Measurements from ENCODE around the gene ANKS1B. TPM values are rescaled to one million over a fixed set of nuclear protein-coding genes. Genes with fewer than 3 reads are reported as not detected.
"Not testable (repeated sequence)": the region's sequence is repeated elsewhere in the genome, so short reads cannot be mapped to it uniquely, and the experiment has no call there.

The ANKS1B gene
- total RNA-seq, 1 experiment from 2014 or later: 9.7 TPM

DNA sequence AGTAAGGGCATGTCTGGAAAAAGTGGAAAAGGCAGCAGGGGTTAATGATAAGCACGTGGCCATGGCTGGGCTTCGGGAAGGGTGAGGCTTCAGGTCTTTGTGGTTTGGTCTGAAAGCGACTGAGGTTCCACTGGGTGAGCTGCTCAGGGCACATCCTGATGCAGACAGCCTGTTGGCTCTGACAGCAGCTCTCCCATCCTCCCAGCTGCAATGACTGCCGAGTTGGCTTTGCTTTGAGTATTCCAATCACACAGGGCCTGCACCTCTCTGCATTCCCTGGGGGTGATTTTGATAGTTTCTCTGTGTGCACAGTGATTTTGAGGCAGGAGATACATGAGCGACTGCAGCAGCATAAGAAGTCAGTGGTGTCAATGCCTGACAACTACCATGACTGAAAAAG lies 948.9 kb downstream of the ANKS1B start:
- ChIA-PET CTCF (no interaction called here), POLR2A (no interaction called here)
- no TSS peak for BruUV-seq (replicated peaks)
- intact Hi-C loops (cut with micrococcal nuclease; ENCODE audit: unreplicated experiment): no loop called here
- no peaks in the 10 kb centered on the region for H3K4me1 ChIP-seq (ENCODE audit: control insufficient read depth, insufficient read depth, low read length)
- in situ Hi-C loops (cut with HindIII; ENCODE audit: low pct_unique_long_range_greater_than_20kb, low sequenced_read_pairs): no loop called here
- ATAC-seq (no peak), DNase-seq (ENCODE audit: low read depth, low spot score) (no peak)
- H3K9me3 ChIP-seq (ENCODE audit: control insufficient read depth, insufficient read depth, low read depth, low read length): no peaks in the 10 kb centered on the region
- H3K4me3 ChIP-seq (ENCODE audit: low read depth in 2 of 2, low read length in 2 of 2): no peak overlapping the region
- no peaks in the 10 kb centered on the region for H3K27me3 ChIP-seq (ENCODE audit: control insufficient read depth, insufficient read depth, low read length)
- no peaks in the 10 kb centered on the region for H3K36me3 ChIP-seq (ENCODE audit: control insufficient read depth, insufficient read depth, low read length)
- H3K27ac ChIP-seq (ENCODE audit: low read length): no peak overlapping the region
- TF ChIP-seq TCF7L2 (IDR thresholded peaks at IDR 0.05; ENCODE audit: low read depth, low read length) (no peak), SIN3A (IDR thresholded peaks at IDR 0.05; ENCODE audit: borderline replicate concordance, insufficient read depth, low read depth, low read length) (no peak), POLR2AphosphoS5 (IDR thresholded peaks at IDR 0.05; ENCODE audit: low read depth, low read length) (no peak)
- TF ChIP-seq, protein P1, sequence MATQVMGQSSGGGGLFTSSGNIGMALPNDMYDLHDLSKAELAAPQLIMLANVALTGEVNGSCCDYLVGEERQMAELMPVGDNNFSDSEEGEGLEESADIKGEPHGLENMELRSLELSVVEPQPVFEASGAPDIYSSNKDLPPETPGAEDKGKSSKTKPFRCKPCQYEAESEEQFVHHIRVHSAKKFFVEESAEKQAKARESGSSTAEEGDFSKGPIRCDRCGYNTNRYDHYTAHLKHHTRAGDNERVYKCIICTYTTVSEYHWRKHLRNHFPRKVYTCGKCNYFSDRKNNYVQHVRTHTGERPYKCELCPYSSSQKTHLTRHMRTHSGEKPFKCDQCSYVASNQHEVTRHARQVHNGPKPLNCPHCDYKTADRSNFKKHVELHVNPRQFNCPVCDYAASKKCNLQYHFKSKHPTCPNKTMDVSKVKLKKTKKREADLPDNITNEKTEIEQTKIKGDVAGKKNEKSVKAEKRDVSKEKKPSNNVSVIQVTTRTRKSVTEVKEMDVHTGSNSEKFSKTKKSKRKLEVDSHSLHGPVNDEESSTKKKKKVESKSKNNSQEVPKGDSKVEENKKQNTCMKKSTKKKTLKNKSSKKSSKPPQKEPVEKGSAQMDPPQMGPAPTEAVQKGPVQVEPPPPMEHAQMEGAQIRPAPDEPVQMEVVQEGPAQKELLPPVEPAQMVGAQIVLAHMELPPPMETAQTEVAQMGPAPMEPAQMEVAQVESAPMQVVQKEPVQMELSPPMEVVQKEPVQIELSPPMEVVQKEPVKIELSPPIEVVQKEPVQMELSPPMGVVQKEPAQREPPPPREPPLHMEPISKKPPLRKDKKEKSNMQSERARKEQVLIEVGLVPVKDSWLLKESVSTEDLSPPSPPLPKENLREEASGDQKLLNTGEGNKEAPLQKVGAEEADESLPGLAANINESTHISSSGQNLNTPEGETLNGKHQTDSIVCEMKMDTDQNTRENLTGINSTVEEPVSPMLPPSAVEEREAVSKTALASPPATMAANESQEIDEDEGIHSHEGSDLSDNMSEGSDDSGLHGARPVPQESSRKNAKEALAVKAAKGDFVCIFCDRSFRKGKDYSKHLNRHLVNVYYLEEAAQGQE (IDR thresholded peaks at IDR 0.05; ENCODE audit: insufficient read depth in 1 of 2, low read depth in 2 of 2, low read length in 1 of 2): no peak
- TF ChIP-seq, protein P2, sequence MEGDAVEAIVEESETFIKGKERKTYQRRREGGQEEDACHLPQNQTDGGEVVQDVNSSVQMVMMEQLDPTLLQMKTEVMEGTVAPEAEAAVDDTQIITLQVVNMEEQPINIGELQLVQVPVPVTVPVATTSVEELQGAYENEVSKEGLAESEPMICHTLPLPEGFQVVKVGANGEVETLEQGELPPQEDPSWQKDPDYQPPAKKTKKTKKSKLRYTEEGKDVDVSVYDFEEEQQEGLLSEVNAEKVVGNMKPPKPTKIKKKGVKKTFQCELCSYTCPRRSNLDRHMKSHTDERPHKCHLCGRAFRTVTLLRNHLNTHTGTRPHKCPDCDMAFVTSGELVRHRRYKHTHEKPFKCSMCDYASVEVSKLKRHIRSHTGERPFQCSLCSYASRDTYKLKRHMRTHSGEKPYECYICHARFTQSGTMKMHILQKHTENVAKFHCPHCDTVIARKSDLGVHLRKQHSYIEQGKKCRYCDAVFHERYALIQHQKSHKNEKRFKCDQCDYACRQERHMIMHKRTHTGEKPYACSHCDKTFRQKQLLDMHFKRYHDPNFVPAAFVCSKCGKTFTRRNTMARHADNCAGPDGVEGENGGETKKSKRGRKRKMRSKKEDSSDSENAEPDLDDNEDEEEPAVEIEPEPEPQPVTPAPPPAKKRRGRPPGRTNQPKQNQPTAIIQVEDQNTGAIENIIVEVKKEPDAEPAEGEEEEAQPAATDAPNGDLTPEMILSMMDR (IDR thresholded peaks at IDR 0.05): no peak

DNA sequence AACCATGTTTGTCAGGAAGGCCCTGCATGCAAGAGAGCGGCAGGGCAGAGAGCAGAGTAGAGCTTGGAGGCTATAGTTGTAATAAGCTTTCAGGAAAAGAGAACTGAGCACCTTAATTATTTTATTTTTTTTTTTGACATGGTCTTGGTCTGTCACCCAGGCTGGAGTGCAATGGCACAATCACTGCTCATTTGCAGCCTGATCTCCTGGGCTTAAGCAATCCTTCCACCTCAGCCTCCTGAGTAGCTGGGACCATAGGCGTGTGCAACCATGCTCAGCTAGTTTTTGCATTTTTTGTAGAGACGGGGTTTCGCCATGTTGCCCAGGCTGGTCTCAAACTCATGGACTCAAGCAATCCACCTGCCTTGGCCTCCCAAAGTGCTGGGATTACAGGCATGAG lies 950.5 kb downstream of the ANKS1B start:
- H3K4me3 ChIP-seq (ENCODE audit: low read depth in 2 of 2, low read length in 2 of 2); DNase-seq (ENCODE audit: low read depth, low spot score); in situ Hi-C loops (cut with HindIII; ENCODE audit: low pct_unique_long_range_greater_than_20kb, low sequenced_read_pairs); BruUV-seq (replicated peaks); H3K27ac ChIP-seq (ENCODE audit: low read length); H3K27me3 ChIP-seq (ENCODE audit: control insufficient read depth, insufficient read depth, low read length); H3K4me1 ChIP-seq (ENCODE audit: control insufficient read depth, insufficient read depth, low read length); intact Hi-C loops (cut with micrococcal nuclease; ENCODE audit: unreplicated experiment); H3K9me3 ChIP-seq (ENCODE audit: control insufficient read depth, insufficient read depth, low read depth, low read length); POLR2A ChIA-PET; ATAC-seq; CTCF ChIA-PET; H3K36me3 ChIP-seq (ENCODE audit: control insufficient read depth, insufficient read depth, low read length): not testable (repeated sequence)

DNA sequence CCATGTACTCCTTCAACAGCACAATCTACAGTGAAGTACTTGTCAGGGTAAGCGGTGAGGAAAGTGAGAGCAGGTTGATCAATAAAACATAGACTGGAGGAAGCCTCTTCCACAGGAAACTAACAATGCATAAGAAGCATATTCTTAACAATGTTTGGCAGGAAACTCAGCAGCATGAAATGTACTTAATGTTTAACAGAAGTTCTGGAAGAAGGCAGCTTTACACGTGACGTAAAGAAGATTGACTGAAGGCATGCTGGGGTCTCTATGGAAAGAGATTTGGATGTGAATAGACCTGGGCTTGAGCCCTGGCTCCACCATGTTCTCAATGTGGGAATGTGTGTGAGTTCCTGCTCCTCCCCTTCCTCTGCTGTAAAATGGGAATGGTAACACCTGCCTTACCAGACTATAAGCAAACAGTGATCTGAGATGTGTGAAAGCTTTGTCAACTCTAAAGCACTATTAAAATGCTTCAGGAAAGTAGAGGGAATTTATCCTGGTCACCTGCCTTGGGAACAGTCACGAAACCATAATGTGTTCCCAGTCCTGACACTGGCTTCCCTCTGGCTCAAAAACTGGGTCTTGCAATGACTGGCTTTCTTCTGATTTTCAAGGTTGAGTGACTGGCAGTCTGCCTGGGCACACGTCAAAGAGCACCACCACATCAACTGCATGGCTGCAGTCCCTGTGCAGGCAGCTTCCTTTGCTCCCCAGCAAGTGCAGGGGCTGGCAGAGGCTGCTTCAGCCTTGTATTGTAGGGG lies 955.0 kb downstream of the ANKS1B start:
- DNase-seq (ENCODE audit: low read depth, low spot score) (no peak), ATAC-seq (no peak)
- H3K27me3 ChIP-seq (ENCODE audit: control insufficient read depth, insufficient read depth, low read length): 0 out of 2 replicates have a peak, but pooled peaks cover 2% of the 10 kb centered on the region
- H3K9me3 ChIP-seq (ENCODE audit: control insufficient read depth, insufficient read depth, low read depth, low read length): no peaks in the 10 kb centered on the region
- H3K36me3 ChIP-seq (ENCODE audit: control insufficient read depth, insufficient read depth, low read length): no peaks in the 10 kb centered on the region
- no peak overlapping the region for H3K27ac ChIP-seq (ENCODE audit: low read length)
- intact Hi-C loops (cut with micrococcal nuclease; ENCODE audit: unreplicated experiment) (no loop called here), in situ Hi-C loops (cut with HindIII; ENCODE audit: low pct_unique_long_range_greater_than_20kb, low sequenced_read_pairs) (no loop called here)
- no TSS peak for BruUV-seq (replicated peaks)
- no peak overlapping the region for H3K4me3 ChIP-seq (ENCODE audit: low read depth in 2 of 2, low read length in 2 of 2)
- ChIA-PET POLR2A (no interaction called here), CTCF (no interaction called here)
- TF ChIP-seq SIN3A (IDR thresholded peaks at IDR 0.05; ENCODE audit: borderline replicate concordance, insufficient read depth, low read depth, low read length) (no peak), POLR2AphosphoS5 (IDR thresholded peaks at IDR 0.05; ENCODE audit: low read depth, low read length) (no peak), TCF7L2 (IDR thresholded peaks at IDR 0.05; ENCODE audit: low read depth, low read length) (no peak)
- TF ChIP-seq, protein P2 (IDR thresholded peaks at IDR 0.05): no peak
- TF ChIP-seq, protein P1 (IDR thresholded peaks at IDR 0.05; ENCODE audit: insufficient read depth in 1 of 2, low read depth in 2 of 2, low read length in 1 of 2): no peak
- H3K4me1 ChIP-seq (ENCODE audit: control insufficient read depth, insufficient read depth, low read length): no peaks in the 10 kb centered on the region
